Renal cortical epithelial cell (primary cell): ENCODE measurements around the gene TARS3. TPM values are rescaled to one million over a fixed set of nuclear protein-coding genes. Genes with fewer than 3 reads are reported as not detected.

Source experiments
- DNase-seq: peaks from one replicate; pipeline ENCODE4 v3.0.0-alpha.2; 2011; ENCODE audit warnings: low read depth
- total RNA-seq: library from RNA; depleted of rRNA; stranded (reverse); fragments of >200 nt; gene quantifications from 2 replicates; pipeline ENCODE4 v1.2.3, GENCODE V29; 2014

Gene TARS3
- total RNA-seq, 1 donor from 2014 or later, result 11.3 TPM

DNA sequence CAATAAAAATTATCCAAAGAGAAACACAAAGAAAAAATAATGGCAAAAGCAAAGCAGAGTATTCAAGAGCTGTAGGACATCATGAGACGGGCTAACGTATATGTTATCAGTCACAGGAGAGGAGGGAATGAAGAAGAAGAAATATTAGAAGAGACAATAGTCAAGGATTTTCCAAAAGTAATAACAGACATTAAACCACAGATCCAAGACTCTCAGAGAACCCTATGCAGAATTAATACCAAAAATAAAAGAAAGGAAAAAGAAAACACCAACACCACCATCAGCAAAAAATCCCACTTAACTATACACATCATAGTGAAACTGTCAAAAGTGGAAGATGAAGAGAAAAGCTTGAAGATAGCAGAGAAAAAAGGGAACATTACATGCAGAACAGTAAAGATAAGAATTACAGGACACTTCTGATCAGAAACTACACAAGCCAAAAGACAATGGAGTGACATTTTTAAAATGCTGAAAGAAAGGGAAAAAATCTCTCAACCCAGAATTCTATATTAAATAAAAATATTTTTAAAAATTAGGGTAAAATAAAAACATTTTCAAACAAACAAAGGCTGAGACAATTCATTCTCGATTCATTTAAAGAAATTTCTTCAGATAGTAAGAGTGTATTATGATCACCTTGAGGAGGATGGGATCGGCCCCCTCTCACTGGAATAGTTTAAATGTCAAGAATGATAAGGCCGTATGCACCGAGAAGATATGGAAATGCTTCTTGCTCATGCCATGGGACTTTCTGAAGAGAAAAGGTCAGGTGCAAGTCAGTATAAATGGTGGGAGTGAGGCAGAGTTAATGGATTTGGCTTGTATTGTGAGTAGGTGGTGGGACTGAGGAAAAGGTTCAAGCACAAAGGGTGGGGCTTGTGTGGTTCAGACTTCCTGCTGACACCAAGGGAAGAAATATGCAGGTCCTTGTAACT lies 100.6 kb downstream of the TARS3 start:
- DNase-seq, result no peak

DNA sequence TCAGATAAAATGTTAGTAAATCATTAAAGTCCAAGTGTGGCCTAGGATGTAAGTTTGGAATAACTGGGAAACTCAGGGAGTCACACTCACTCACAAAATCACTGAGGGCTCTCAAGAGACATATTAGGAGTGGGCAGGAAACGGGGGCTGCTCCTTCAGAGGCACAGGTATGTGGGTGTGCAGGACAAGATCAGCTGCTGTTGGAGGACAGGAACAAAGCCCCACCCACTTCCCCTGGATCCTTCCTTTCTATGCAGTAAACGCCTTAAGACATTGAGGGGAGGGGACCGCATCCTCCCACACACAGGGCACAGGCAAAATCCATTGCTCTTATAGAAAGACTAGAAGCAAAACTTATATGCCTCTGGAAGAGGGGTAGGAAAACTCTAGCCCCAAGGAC lies 102.3 kb downstream of the TARS3 start:
- DNase-seq, result no peak

DNA sequence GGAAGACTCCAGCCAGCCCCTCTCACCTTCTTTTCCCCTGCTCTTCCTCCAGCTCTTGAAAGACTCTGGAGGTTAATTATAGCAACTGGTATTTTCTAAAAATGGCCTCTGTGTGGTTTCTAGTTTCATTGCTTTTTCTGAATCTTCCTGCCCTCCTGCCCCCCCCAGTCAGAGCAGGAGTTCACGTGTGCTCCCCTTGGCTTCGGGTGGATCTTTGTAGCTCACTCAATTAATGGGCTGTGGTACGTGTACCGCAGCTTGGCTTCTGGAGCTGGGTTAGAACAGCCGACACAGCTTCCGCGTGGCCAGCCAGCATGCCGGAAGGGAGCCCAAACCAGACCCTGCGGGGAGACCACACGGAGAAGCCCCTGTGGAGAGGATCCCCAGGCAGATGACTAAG lies 103.6 kb downstream of the TARS3 start:
- DNase-seq, result no peak

DNA sequence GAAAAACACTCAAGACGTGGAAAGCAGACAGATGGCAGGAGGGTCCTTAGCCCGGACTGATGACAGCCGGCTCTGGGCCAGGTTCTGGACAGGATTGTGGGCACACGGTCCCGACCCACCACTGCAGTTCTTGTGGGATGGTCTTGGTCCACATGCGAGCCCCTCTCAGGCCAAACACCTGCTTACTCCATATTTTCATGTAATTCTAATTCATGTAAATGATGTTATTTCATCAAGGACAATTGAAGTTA lies 104.7 kb downstream of the TARS3 start:
- no peak for DNase-seq

DNA sequence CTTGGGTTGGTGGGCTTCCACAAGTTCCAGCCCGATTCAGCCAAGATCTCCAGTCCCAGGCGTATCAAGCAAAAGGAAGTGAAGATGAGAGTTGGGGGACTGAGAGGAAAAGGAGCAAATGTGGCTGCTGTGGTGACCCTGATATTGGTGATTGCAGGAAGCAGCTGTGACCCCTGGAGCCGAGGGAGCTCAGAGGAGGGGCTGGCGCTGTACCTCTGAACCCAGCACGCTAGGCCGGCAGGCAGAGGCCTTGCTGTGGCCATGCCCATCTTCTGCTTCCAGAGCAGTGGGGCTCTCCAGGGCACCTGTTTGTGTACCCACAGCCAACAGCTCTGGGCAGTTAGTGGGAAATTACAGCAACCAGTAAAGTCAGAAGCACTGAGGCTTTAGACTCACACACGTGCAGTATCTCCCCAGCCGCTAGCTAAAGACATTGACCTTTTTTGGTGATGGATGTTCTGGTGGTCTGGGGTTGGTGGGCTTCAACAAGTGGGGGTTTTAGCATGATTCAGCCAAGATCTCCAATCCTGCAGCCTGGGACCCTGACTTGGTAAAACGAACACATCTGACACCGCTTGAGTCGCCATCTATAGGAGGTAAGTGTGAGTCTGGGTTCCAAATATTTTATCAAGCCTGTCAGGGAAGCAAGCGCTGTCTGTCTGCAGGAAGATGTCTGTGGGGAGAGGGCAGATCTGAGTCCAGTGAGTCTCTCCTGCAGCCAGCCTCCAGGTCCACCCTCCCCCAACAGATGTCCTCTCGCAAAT lies 105.2 kb downstream of the TARS3 start:
- DNase-seq, result no peak

DNA sequence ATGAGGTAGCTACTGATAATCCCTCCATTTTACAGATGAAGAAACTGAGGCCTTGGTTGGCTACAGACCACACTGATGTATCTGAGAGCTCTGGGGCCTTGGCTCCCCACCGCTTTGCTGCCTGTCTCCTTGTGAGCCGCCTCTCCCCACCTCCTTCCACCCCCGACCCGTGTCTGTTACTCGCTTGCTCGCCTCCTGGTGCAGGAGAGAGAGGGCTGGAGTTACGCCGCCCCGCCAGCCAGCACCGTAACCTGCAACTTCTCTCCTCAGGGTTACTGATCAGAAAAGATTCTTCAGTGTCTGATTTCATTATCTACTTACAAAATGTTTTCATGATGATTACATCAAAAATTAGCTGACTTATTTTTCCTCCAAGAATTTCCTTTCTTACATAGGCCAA lies 106.2 kb downstream of the TARS3 start:
- DNase-seq, result no peak

DNA sequence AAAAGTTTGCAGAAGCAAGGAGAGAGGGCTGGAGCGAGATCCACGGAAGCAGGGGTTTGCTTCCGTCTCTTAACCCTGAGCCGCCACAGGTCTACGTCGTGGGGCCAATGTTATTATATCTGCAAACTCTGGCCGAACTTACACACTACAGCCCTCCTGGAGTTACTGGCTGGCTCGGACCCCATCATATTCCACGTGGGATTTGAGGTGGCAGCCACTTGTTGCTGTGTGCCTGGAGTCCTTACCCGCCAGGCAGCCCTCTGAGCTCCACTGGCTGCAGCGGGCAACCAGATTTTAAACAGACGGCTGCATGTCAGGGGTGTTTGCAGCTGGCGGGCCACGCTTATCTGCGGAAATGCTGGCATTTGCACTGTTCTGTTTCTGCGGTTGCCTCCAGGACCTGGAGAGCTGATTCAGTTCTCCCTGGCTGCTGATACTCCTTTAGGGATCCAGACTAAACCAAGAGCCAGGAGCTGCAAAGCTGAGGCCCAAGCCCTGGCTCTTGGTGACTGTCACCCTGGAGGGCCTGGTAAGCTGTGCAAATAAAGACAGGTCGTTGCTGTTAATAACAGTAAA lies 106.8 kb downstream of the TARS3 start:
- no peak for DNase-seq

DNA sequence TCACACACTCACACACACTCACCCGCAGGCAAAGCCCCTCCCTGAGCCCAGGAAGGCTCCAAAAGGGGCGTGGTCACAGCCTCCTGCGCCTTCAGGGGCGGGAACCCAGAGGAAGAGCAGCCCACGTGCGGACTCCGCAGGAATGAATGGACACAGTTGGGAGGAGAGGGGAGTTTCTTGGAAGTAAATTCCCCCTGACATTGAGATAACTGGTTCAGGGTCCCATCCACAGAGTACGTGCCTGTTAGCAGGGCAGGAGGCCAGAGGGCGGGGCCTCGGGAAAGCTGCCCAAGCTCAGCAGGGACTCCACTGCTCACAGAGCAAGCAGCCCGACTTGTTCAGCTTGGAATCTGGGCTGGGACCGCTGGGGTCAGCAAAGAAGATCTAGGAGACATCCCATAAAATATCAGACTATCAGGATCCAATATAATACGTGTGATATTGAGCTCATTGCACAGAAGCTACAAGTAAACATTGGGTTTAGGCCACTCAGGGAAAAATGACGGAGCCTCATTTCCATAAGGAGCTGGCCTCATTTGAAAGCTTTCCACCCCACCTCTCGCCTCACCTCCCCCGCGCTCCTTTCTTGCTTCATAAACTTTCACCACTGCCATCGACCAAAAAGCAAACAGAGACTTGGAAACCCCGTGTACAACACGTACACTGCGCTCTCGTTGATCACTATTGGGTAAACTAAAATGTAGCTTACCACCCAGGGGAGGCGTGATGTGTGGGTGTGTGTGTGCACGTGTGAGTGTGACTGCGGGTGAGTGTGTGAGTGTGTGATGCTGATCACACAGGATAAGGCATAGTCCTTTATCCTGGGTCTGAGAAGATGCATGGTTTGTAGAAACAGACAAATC lies 108.1 kb downstream of the TARS3 start:
- peak; percentile 74 for DNase-seq

DNA sequence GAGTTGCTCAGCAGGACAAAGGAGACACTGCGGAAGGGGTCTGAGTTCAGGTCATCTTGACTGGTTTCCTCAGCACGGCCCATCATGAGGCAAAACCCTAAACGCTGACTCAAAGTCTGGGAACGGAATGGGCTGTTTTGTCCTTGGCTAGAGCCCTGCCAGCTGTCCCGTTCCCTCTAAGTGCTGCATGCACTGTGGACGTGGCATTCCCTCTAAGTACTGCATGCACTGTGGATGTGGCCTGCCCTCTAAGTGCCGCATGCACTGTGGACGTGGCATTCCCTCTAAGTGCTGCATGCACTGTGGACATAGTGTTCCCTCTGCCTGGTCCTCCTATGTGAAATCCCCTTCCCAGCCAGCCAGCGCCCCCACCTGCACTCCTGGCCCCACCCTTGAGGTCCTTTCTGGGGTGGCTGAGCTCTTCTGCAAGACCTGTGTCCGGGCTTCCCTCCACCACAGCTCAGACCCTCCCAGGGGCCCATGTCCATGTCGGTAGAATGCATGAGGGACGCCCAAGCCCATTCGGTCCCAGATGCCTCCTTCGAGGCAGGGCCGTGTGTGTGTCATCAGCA lies 108.8 kb downstream of the TARS3 start:
- DNase-seq, result no peak

DNA sequence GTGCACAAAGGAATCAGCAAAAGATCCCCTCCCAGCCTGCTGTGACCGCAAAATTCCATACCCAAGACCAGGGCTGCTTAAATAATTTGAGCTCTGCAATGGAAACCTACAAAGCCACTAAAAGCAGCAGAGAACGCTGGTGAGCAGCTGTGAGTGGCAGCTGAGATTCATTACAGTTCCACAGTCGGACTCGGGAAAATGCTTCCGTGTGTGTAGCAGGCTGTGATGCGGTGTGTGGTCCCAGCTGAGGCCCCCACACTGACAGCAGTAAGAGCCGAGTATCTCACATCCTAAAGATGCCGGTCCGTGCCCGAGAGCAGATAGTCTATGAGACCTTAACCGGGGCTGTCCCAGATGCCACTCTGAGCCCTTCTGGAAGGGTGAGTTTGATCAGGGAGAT lies 109.5 kb downstream of the TARS3 start:
- no peak for DNase-seq

DNA sequence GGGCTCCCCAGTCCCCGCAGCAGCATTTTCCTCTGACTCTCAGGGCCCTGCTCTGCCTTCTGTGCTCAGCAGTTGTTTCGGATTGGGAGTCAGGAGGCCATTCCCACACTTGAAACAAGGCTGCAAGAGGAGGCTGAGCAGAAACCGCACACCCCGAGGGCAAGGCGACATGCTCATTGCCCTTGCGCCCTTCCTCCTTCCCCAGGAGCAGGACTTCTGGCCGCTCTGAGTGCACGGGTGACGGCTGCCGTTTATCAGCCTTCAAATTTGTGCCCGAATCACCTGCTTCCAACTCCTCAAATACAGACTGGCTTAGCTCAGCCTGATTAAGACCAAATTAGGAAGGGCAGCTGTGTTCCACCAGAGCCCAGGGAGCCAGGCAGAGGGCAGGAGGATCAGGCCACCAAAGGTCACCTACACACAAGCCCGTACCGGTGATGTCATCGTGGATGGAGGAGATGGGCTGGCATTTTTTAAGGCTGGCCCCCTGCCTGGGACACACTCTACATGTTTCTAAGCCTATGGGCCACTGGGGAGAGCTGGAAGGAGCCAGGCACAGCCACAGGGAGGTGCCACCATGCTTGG lies 110.2 kb downstream of the TARS3 start:
- peak; percentile 34 for DNase-seq

DNA sequence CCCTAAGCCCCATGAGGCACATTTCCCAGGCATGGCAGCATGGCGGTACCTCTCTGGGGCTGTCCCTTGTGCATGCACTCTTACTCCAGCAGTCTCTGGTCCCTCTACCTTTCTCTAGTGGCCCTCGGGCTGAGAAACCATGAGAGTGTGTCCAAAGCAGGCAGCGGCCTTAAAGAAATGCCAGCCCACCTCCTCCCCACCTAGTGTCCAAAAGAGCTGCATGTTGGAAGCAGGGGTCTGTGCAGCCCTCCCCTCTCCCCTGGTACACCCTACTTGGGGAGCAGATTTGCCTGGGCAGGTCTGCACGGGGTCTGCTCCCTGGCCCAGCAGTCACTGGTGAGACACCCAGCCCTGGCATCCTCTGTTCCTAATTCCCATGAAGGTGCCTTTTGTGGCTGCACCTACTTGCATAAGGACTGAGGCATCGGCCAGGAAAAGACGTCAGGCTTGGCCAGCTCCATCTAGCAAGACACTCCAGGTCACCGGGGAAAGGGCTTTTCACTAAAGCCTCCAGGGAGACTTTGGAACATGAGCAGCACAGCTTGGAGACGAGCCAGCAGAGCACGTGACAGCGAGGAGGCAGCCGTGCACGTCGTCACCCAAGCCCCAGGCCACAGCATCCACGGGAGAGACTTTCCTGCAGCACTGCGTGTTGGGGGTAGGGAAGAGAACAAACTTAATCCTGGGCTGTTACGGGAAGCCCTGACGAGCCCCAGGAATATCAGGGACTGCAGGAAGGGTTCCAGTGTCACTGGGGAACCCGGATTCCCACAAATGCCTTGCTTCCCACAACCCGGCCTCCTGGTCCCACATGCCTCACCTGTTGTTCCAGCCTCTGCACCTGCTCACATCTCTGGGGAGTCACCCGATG lies 110.9 kb downstream of the TARS3 start:
- peak; percentile 85 for DNase-seq

DNA sequence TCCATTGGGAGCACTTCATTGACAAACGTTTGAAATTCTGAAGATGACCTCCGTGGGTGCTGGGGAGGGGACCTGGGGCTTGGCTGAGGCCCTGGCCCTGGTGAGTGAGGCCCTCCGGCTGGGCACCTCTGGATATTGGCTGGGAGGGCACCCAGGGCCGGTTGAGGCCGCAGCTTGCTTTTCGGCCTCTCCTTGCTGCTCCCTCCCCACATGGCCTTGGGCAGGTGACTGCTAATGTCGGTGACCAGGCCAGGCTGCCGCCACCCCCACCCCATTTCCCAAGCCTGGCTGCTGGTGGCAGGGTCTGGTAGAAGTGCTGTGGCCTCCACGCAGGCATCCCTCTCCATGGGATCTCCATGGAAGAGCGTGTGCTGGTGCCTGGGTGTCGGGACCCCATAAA lies 111.6 kb downstream of the TARS3 start:
- DNase-seq, result no peak

DNA sequence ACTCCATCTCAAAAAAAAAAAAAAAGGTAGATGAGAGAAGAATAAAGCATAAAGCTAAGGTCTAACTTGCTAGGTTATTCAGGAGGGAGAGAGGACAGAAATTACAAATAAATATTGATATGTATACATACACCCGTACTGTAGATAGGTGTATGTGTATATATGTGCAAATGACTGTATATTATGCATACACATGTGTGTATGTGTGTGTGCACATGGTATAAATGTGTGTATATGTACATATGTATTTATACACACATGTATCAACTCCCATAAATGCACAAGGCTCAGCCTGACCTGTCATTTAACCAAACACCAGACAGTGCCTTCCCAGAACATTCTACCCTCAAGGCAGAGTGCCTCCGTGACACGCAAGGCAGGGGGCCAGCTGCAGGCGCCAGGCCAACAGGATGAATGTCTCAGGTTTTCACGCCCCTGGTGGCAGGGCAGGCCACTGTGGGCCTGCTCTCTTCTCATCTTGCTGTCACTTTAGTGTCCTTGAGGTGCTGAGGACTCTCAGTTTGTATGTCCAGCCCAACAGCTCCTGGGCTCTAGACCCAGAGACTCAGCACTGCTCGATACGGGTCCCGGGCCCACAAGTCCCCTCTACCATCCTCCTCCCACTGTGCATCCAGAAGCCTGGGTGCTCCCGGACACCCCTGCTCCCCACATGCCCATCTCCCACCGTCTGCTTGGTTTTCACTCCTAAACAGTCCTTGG lies 112.5 kb downstream of the TARS3 start:
- DNase-seq, result no peak

DNA sequence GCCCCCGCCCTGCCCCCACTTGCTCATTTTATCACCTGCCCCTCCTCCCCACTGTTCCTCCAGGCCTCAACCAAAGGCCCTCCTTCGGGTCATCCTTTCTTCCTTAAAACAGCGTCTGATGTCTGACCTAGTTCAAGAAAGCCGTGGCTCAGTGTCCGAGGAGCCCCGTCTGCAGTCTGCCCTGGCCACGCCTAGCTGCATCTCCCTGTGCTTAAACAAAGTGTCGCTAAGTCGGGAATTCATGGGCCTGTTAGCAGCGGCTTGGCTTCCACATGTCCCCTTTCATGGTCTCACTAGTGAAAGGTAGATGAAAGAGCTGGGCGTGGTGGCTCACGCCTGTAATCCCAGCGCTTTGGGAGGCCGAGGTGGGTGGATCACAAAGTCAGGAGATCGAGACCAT lies 113.3 kb downstream of the TARS3 start:
- DNase-seq, result no peak

DNA sequence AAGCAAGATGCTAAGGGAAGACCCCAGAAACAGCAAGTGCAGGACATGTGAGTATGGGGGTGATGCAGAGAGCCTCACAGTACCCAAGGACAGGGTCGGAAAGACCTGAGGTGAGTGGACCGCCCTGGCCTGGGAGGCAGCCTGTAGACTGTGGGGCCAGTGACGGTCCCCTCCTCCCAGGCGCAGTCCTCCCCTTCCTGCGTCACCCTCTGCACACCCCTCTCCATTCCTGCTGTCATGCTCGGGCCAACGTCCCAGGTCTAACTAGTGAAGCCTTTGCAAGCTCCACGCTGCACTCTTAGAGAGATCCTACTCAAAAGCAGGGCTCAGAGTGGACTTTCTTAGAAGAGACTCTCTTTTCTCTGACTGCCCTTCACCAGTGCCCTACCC lies 113.7 kb downstream of the TARS3 start:
- DNase-seq, result no peak

DNA sequence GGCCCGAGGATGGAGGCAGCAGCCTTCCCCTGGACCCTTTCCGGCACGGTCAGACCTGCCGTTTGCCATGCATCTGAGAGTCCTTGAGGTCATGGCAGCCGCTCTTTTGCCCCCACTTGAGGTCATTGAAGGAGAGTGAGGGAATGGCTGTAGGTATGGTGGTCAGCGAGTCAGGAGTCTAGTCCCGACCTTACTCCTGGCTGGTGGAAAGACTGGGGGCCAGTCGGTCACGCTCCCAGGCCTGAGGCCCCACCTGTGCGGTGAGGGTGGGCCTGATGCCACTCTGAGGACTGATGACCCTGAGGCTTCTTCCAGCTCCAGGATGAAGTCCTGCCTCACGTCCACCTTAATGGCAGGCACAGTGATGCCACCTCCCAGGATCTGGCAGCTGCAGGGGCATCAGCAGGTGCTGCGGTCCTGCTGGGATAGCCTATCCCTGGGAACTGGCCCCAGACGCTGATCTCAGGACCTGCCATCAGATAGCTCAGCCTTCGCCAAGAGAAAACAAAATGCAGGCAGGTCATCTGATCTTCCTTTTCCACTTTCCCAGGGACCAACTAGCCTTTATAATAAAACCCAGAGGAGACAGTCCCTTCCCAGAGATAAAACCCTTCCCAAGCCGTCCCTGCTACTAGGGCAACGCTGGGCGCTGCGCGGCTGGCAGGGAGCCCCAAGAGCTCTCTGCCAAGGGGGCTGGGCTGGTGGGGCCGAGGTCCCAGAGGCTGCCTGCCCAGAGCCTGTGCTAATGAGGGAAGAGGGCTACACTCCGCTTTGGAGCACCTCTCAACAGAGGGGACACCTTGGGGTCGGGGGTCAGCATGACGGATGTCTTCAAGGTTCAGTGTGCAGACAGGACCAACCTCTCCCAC lies 114.3 kb downstream of the TARS3 start:
- no peak for DNase-seq

DNA sequence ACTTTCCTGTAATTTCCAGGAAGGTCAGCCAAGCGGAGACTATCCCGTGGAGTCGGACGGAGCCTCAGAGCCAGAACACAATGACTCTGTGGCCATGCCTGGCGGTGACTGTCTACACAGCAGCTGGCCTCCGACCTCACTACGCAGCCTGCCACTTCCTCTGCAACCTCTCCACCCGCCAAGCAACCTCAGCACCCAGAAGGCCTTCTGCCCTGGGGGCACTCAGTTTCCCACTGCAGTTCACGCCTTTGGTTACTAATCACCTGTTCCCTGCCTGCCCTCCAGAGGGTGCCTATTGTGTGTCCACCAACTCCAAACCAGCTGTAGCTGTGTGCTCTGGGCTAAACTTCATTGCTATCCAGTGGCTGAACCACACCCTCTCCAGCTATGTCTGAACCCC lies 116.1 kb downstream of the TARS3 start:
- DNase-seq, result peak; percentile 16

DNA sequence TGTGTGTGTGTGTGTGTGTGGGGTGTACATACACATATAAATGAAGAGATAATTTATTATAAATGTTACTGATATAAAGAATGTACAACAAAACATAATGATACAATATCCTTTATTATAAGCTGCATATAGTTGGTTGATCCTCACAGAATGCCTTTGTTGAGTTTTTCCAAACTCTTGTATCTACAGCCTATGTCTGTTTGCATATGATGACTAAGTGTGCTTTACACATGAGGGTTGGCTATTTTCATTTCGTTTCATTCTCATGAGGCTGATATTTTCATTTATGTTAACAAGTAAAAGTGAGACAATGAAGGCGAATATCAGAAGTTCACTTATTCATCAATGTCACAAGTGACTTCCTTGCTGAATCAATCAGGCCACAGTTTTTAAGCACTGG lies 117.2 kb downstream of the TARS3 start:
- no peak for DNase-seq
